B cell (primary cell): ENCODE results near the gene SYT2. TPM values are rescaled to one million over a fixed set of nuclear protein-coding genes. Genes with fewer than 3 reads are reported as not detected.

Experiments used
- ATAC-seq: fragments of 200-7000 bp; cut with Tn5 transposase; one replicate; pipeline ENCODE4 v1.10.0; 2021; ENCODE audit warnings: low read depth, mild to moderate bottlenecking, moderate number of reproducible peaks, moderate library complexity
- CTCF ChIA-PET: fragments of 350-600 bp; sonication (Branson Sonifier 250); formaldehyde crosslinking; loops from one replicate; lab custom pipeline; 2021; ENCODE audit warnings: antibody characterized with exemption, inconsistent platforms; lab: Charles Lee
- POLR2A ChIA-PET: fragments of 350-600 bp; sonication (Branson Sonifier 250); formaldehyde crosslinking; loops from one replicate; lab custom pipeline; 2021; ENCODE audit warnings: antibody characterized with exemption; lab: Charles Lee
- DNase-seq: peaks from one replicate; pipeline ENCODE4 v3.0.0; 2013
- H2AFZ ChIP-seq: 2 replicates; pipeline ENCODE4 v1.6.1; 2012; ENCODE audit warnings: mild to moderate bottlenecking, low read depth, low read length; ENCODE audit not compliant: insufficient read depth, poor library complexity, severe bottlenecking
- H3K27ac ChIP-seq, 2 donors: 1 replicate in 1 of 2; 2 replicates in 1 of 2; pipeline ENCODE4 v1.5.1; 2012 to 2013; ENCODE audit warnings: low read length in 2 of 2, mild to moderate bottlenecking in 2 of 2, moderate library complexity in 1 of 2
- H3K27me3 ChIP-seq, 4 experiments: fragments of 200-600 bp in 1 of 4; sonication (generic) in 1 of 4; replicated peaks in 1 of 4; 1 replicate in 2 of 4; 2 replicates in 2 of 4; pipeline versions ENCODE4 v1.6.1 to v1.7.0; 2013 to 2016; ENCODE audit warnings: low read length in 3 of 4, mild to moderate bottlenecking in 2 of 4, mixed read lengths in 1 of 4, moderate library complexity in 1 of 4; ENCODE audit not compliant: insufficient read depth in 4 of 4, control insufficient read depth in 3 of 4; ENCODE audit errors: control extremely low read depth in 1 of 4
- H3K36me3 ChIP-seq, 2 experiments: replicated peaks in 1 of 2; 1 replicate in 1 of 2; 2 replicates in 1 of 2; pipeline versions ENCODE4 v1.6.1 to v1.7.1; 2013; ENCODE audit warnings: low read length in 1 of 2; ENCODE audit not compliant: insufficient read depth in 2 of 2, control insufficient read depth in 1 of 2; ENCODE audit errors: control extremely low read depth in 1 of 2, extremely low read depth in 1 of 2
- H3K4me1 ChIP-seq, 2 donors: fragments of 200-600 bp in 1 of 2; sonication (generic) in 1 of 2; 1 replicate in 1 of 2; 2 replicates in 1 of 2; pipeline versions ENCODE4 v1.5.1 to v1.6.1; 2013 to 2017; ENCODE audit warnings: low read length in 2 of 2; ENCODE audit not compliant: control insufficient read depth in 2 of 2, insufficient read depth in 2 of 2
- H3K4me2 ChIP-seq: replicated peaks from 2 replicates; pipeline ENCODE3; 2012; ENCODE audit warnings: mild to moderate bottlenecking, low read depth, low read length; ENCODE audit not compliant: poor library complexity, severe bottlenecking
- H3K4me3 ChIP-seq, 5 experiments: fragments of 200-600 bp in 1 of 5; sonication (generic) in 1 of 5; 1 replicate in 3 of 5; 2 replicates in 2 of 5; pipeline versions ENCODE4 v1.5.1 to v1.7.0; 2011 to 2016; ENCODE audit warnings: low read length in 4 of 5, mild to moderate bottlenecking in 4 of 5, low read depth in 2 of 5, control low read depth in 1 of 5, moderate library complexity in 1 of 5; ENCODE audit not compliant: insufficient read depth in 1 of 5; ENCODE audit errors: control extremely low read depth in 1 of 5, extremely low read depth in 1 of 5
- H3K79me2 ChIP-seq: fragments of 200-600 bp; sonication (generic); one replicate; pipeline ENCODE4 v1.6.0; 2016; ENCODE audit warnings: low read length; ENCODE audit not compliant: control insufficient read depth, insufficient read depth
- H3K9ac ChIP-seq: fragments of 200-600 bp; sonication (generic); 2 replicates; pipeline ENCODE4 v1.6.1; 2017; ENCODE audit warnings: mild to moderate bottlenecking, low read length, moderate library complexity
- H3K9me3 ChIP-seq, 3 donors: one replicate each; pipeline versions ENCODE4 v1.6.1 to v1.7.1; 2013; ENCODE audit warnings: low read length in 2 of 3; ENCODE audit not compliant: control insufficient read depth in 2 of 3, insufficient read depth in 1 of 3; ENCODE audit errors: control extremely low read depth in 1 of 3
- H4K20me1 ChIP-seq: 2 replicates; pipeline ENCODE4 v1.6.0; 2012; ENCODE audit warnings: mild to moderate bottlenecking, low read length; ENCODE audit not compliant: insufficient read depth, control insufficient read depth, poor library complexity, severe bottlenecking
- H3K27ac Mint-ChIP-seq: one replicate; pipeline ENCODE4 v1.8.0; 2021; ENCODE audit warnings: mixed read lengths
- H3K27me3 Mint-ChIP-seq: one replicate; pipeline ENCODE4 v1.8.0; 2021; ENCODE audit warnings: mixed read lengths
- H3K4me1 Mint-ChIP-seq: one replicate; pipeline ENCODE4 v1.8.0; 2021; ENCODE audit warnings: mixed read lengths
- H3K4me3 Mint-ChIP-seq: one replicate; pipeline ENCODE4 v1.8.0; 2021; ENCODE audit warnings: mixed read lengths
- H3K9me3 Mint-ChIP-seq: one replicate; pipeline ENCODE4 v1.8.0; 2022; ENCODE audit warnings: mixed read lengths; ENCODE audit not compliant: insufficient read depth
- CTCF ChIP-seq: fragments of 200-600 bp; IDR thresholded peaks from one replicate; pipeline ENCODE4 v1.8.0; 2022; ENCODE audit warnings: antibody characterized with exemption, mild to moderate bottlenecking
- EZH2 ChIP-seq: IDR thresholded peaks from 2 replicates; pipeline ENCODE4 v1.6.1; 2012; ENCODE audit warnings: borderline replicate concordance, low read depth, mild to moderate bottlenecking, moderate library complexity, low read length; ENCODE audit not compliant: insufficient read depth, poor library complexity, severe bottlenecking
- WGBS: methylation state at CpG from one replicate; pipeline ENCODE4 v1.1.5; 2013; ENCODE audit warnings: missing lambda C conversion rate; ENCODE audit not compliant: insufficient coverage; 5-methylcytosine and 5-hydroxymethylcytosine counted together
- intact Hi-C: fragments of 100-400 bp; cut with micrococcal nuclease; formaldehyde crosslinking; loops from one replicate; pipeline ENCODE4 v1.10.0; 2022
- polyA plus RNA-seq: library from polyadenylated mRNA; depleted of rRNA; stranded (reverse); fragments of >200 nt; gene quantifications from 2 replicates; pipeline ENCODE4 v1.2.3, GENCODE V29; 2012
- total RNA-seq, 2 donors: library from RNA; stranded (reverse); fragments of 120-200 nt in 1 of 2; gene quantifications; 1 replicate in 1 of 2; 2 replicates in 1 of 2; pipeline versions ENCODE4 v1.2.3 to v1.2.4, GENCODE V29; 2013 to 2022

SYT2 gene
- total and polyA plus RNA-seq, 2 donors (not counting 1 experiment from before 2014, with no cell fraction given): not detected

GRCh38 chr1:202700061-202700460 lies 10.2 kb downstream of the SYT2 start:
- Histone ChIP-seq H3K9me3 (peaks cover 0 to 3% (median 0%) of the 10 kb centered on the region in 3 donors), H4K20me1 (no peaks in the 10 kb centered on the region), H3K79me2 (no peaks in the 10 kb centered on the region), H3K4me3 (no peak overlapping the region), H3K36me3 (no peaks in the 10 kb centered on the region), H3K4me2 (no peak overlapping the region), H3K27me3 (peaks cover 0 to 48% (median 6%) of the 10 kb centered on the region in 4 experiments), H3K4me1 (no peaks in the 10 kb centered on the region), H3K27ac (no peak overlapping the region), H2AFZ (no peak overlapping the region), H3K9ac (no peak overlapping the region)
- DNase-seq: no peak
- peaks cover 54% of the 10 kb centered on the region for H3K27me3 Mint-ChIP-seq
- TF ChIP-seq EZH2 (no peak), CTCF (no peak)
- intact Hi-C loops: no loop called here
- H3K4me3 Mint-ChIP-seq: no peak overlapping the region
- POLR2A ChIA-PET: no interaction called here
- no peak overlapping the region for H3K27ac Mint-ChIP-seq
- H3K4me1 Mint-ChIP-seq: no peaks in the 10 kb centered on the region
- 77% methylated on average over 4 of the region's 5 CpGs for WGBS
- H3K9me3 Mint-ChIP-seq: no peaks in the 10 kb centered on the region
- no peak for ATAC-seq
- CTCF ChIA-PET: interaction anchor here (0.6 to 1.6 kb wide), 4 partner anchors 8 to 236 kb away, joined by 3 to 6 read pairs (median 4); no protein-coding TSS in a partner anchor

GRCh38 chr1:202698276-202698675 lies 12.0 kb downstream of the SYT2 start:
- Histone ChIP-seq H3K27me3 (peaks cover 0 to 56% (median 7%) of the 10 kb centered on the region in 4 experiments), H3K79me2 (no peaks in the 10 kb centered on the region), H3K36me3 (no peaks in the 10 kb centered on the region), H3K4me3 (no peak overlapping the region), H3K4me2 (no peak overlapping the region), H3K9me3 (peaks cover 0 to 3% (median 0%) of the 10 kb centered on the region in 3 donors), H3K4me1 (no peaks in the 10 kb centered on the region), H3K9ac (no peak overlapping the region), H2AFZ (no peak overlapping the region), H3K27ac (no peak overlapping the region), H4K20me1 (no peaks in the 10 kb centered on the region)
- no peak for DNase-seq
- intact Hi-C loops: no loop called here
- TF ChIP-seq CTCF: no peak
- no peak for TF ChIP-seq EZH2
- CTCF ChIA-PET: interaction anchor here (1.3 kb wide), 1 partner anchor 14 kb away, joined by 3 read pairs; no protein-coding TSS in a partner anchor
- 27% methylated on average over 7 of the region's 8 CpGs for WGBS
- H3K4me3 Mint-ChIP-seq: no peak overlapping the region
- H3K9me3 Mint-ChIP-seq: no peaks in the 10 kb centered on the region
- ATAC-seq: no peak
- POLR2A ChIA-PET: no interaction called here
- H3K27ac Mint-ChIP-seq: no peak overlapping the region
- H3K27me3 Mint-ChIP-seq: peaks cover 57% of the 10 kb centered on the region
- H3K4me1 Mint-ChIP-seq: no peaks in the 10 kb centered on the region
